Measurements from ENCODE around the gene ABCC1. TPM values are rescaled to one million over a fixed set of nuclear protein-coding genes. Genes with fewer than 3 reads are reported as not detected.
"Not testable (repeated sequence)": the region's sequence is repeated elsewhere in the genome, so short reads cannot be mapped to it uniquely, and the experiment has no call there.

ABCC1 gene
- total RNA-seq, 8 experiments from 2014 or later: 8.6 to 117 (median 11.9) TPM

- in situ Hi-C loops (cut with MboI; ENCODE audit: low pct_unique_long_range_greater_than_20kb in 2 of 9, low sequenced_read_pairs in 9 of 9, unreplicated experiment in 9 of 9): loop anchor here in 2 of 9 experiments (25.0 kb wide), 2 partner anchors 283 to 383 kb away; partner anchors contain the start of gene MYH11 (in 2 of the 2)
Measured at GRCh38 chr16:16145286-16145685, 195.9 kb downstream of the ABCC1 start.

DNA sequence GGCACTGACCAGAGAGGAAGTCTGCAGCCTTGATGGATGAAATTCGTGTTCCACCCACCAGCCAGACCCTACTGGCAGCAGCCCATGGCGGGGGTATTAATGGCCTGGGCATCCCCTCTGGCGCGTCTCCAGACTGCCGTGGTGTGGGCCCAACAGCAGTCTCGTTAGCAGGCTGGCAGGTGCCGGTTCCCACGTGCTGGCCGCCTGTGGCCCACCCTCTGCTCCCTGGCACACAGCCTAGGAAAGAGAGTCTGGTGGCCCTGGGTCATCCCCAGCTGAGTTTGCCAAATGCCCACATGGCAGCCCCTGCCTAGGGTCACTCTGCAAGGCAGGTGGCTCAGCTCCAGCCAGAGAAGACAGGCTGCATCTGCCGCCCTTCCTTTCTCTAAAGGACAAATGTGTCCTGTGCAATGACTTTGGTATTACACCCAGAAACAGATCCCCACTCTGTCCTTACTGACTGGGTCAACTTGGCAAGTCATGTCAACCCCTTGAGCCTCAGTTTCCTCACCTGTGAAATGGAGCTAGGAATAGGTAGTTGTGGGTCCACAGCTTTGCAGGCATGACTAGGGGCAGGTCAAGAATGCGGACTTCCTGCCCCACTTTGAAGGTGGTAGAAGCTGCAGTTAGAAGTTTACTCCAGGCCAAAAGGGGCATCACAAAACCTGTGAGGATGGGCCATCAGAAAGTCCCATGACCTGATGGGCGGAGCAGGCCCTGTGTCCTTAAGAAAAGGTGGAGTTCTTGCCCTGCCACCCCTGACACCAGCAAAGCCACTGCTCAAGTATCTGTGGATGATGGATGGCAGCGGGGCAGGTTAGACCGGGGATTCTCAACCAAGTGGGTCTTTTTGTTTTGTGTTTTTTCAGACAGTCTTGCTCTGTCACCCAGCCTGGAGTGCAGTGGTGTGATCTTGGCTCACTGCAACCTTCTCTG is 197.2 kb downstream of the ABCC1 start:
- WGBS, 10 experiments: 60 to 100% (median 93%) methylated on average over 1 to 3 of the region's 14 CpGs; no CpG with 5 or more reads in 3 of the 10 experiments
- in situ Hi-C loops (cut with MboI; ENCODE audit: low pct_unique_long_range_greater_than_20kb in 2 of 9, low sequenced_read_pairs in 9 of 9, unreplicated experiment in 9 of 9): loop anchor here in 2 of 9 experiments (25.0 kb wide), 2 partner anchors 284 to 384 kb away; partner anchors contain the start of gene MYH11 (in 2 of the 2)
- no peak overlapping the region for H3K27ac ChIP-seq
- H3K4me3 ChIP-seq: no peak overlapping the region
- no peak for ATAC-seq (replicated peaks in 6 of 8)
- no peaks in the 10 kb centered on the region for H3K4me1 ChIP-seq (replicated peaks in 1 of 2)

More at GRCh38 chr16:16145286-16145685, 195.9 kb downstream of the ABCC1 start:
- 67 to 100% (median 100%) methylated on average over 1 to 3 of the region's 5 CpGs; no CpG with 5 or more reads in 5 of the 10 experiments for WGBS, 10 experiments
- Histone ChIP-seq H3K27ac (no peak overlapping the region), H3K4me3 (no peak overlapping the region), H3K4me1 (replicated peaks in 1 of 2) (no peaks in the 10 kb centered on the region)
- ATAC-seq (replicated peaks in 6 of 8): no peak

DNA sequence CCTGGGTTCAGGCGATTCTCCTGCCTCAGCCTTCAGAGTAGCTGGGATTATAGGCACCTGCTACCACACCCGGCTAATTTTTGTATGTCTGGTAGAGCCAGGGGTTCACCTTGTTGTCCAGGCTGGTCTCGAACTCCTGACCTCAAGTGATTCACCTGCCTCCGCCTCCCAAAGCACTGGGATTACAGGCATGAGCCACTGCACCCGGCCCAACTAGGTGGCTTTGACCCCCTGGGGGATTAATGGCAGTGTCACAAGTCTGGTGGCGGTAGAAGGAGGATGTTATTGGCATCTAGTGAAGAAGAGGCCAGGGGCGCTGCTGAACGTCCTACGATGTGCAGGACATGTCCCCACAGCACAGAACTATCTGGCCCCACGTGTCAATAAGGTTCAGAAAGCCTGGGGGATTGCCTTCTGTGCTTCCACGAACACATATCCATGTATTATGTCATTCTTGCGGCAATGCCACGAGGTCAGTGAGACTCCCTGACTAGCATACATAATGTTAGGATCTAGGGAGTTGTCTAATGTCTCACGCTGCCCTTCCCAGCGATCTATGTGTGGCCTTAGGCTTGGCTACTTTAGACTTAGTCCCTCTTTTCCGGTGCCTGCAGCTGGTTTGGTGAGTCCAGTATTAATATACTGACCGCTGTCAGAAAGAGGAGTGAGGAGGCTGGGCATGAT is 198.0 kb downstream of the ABCC1 start:
- peak; percentile 29 to 89 (median 83) for ATAC-seq (replicated peaks in 6 of 8)
- 51 to 100% (median 90%) methylated on average over 1 to 8 of the region's 17 CpGs; no CpG with 5 or more reads in 3 of the 10 experiments for WGBS, 10 experiments
- H3K4me3 ChIP-seq: no peak overlapping the region
- no peaks in the 10 kb centered on the region for H3K4me1 ChIP-seq (replicated peaks in 1 of 2)
- in situ Hi-C loops (cut with MboI; ENCODE audit: low pct_unique_long_range_greater_than_20kb in 2 of 9, low sequenced_read_pairs in 9 of 9, unreplicated experiment in 9 of 9): loop anchor here in 2 of 9 experiments (25.0 kb wide), 2 partner anchors 285 to 385 kb away; partner anchors contain the start of gene MYH11 (in 2 of the 2)
- H3K27ac ChIP-seq: peak overlapping the region in 1 of 2 donors; percentile 50

- in situ Hi-C loops (cut with MboI; ENCODE audit: low pct_unique_long_range_greater_than_20kb in 2 of 9, low sequenced_read_pairs in 9 of 9, unreplicated experiment in 9 of 9): loop anchor here in 2 of 9 experiments (25.0 kb wide), 2 partner anchors 286 to 386 kb away; partner anchors contain the start of gene MYH11 (in 2 of the 2)
- ATAC-seq (replicated peaks in 6 of 8); H3K27ac ChIP-seq; H3K4me1 ChIP-seq (replicated peaks in 1 of 2); H3K4me3 ChIP-seq: not testable (repeated sequence)
- 68 to 100% (median 90%) methylated on average over 1 to 8 of the region's 15 CpGs; no CpG with 5 or more reads in 4 of the 10 experiments for WGBS, 10 experiments
Measured at GRCh38 chr16:16148000-16148599, 198.7 kb downstream of the ABCC1 start.

DNA sequence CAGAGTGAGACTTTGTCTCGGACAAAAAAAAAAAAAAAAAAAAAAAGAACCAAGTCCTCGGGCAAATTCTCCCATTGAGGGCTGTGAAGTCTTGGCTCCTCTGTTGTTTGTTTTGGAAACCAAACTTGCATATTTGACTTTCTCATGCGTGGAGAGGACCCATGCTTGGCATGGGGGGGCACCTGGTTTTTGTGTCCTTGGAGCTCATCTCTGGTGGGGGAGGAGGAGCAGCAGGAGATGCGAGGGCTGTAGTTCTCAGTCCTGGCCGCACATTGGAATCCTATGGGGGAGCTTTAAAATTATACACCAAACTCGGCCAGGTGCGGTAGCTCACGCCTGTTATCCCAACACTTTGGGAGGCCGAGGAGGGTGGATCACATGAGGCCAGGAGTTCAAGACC is 199.3 kb downstream of the ABCC1 start:
- in situ Hi-C loops (cut with MboI; ENCODE audit: low pct_unique_long_range_greater_than_20kb in 2 of 9, low sequenced_read_pairs in 9 of 9, unreplicated experiment in 9 of 9): loop anchor here in 2 of 9 experiments (25.0 kb wide), 2 partner anchors 286 to 386 kb away; partner anchors contain the start of gene MYH11 (in 2 of the 2)
- H3K4me3 ChIP-seq: no peak overlapping the region
- H3K4me1 ChIP-seq (replicated peaks in 1 of 2): no peaks in the 10 kb centered on the region
- no peak overlapping the region for H3K27ac ChIP-seq
- 61 to 100% (median 92%) methylated on average over 1 to 5 of the region's 9 CpGs; no CpG with 5 or more reads in 3 of the 10 experiments for WGBS, 10 experiments
- ATAC-seq (replicated peaks in 6 of 8): peak in 1 of 8 experiments; percentile 9

DNA sequence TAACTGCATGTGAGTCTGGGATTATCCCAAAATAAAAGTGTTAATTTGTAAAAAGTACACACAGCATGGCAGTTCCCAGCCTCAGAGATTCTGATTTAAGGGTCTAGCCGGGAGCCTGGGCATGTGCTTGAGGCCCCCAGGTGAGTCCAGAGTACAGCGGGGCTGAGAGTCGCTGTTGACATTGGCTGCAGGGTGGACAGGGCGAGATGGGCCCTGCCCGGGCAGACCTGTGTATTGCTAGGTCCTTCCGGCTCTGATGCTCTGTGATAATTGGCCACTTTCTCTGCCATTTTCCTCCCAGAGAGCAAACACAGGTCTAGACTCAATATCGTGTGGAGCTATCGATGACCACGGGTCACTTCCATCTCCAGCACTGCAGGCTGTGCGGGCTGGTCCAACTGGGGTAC is 200.3 kb downstream of the ABCC1 start:
- Histone ChIP-seq H3K27ac (no peak overlapping the region), H3K4me3 (no peak overlapping the region), H3K4me1 (replicated peaks in 1 of 2) (no peaks in the 10 kb centered on the region)
- in situ Hi-C loops (cut with MboI; ENCODE audit: low pct_unique_long_range_greater_than_20kb in 2 of 9, low sequenced_read_pairs in 9 of 9, unreplicated experiment in 9 of 9): loop anchor here in 2 of 9 experiments (25.0 kb wide), 2 partner anchors 287 to 387 kb away; partner anchors contain the start of gene MYH11 (in 2 of the 2)
- ATAC-seq (replicated peaks in 6 of 8): no peak
- WGBS, 10 experiments: 70 to 100% (median 93%) methylated on average over 1 to 5 of the region's 10 CpGs; no CpG with 5 or more reads in 4 of the 10 experiments

- peak in 4 of 8 experiments; percentile 10 to 74 (median 42) for ATAC-seq (replicated peaks in 6 of 8)
Measured at GRCh38 chr16:16150117-16150877, 200.9 kb downstream of the ABCC1 start.

DNA sequence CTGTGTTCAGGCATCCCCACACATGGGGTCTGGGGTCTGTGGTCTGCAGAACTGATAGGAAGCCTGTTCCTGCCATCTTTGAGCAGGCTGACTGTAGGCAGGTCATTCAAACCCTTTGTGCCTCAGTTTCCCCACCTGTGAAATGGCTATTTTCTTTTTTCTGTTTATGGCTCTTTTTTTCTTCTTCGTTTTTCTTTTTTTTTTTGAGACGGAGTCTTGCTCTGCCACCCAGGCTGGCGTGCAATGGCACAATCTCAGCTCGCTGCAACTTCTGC is 201.4 kb downstream of the ABCC1 start:
- in situ Hi-C loops (cut with MboI; ENCODE audit: low pct_unique_long_range_greater_than_20kb in 2 of 9, low sequenced_read_pairs in 9 of 9, unreplicated experiment in 9 of 9): no loop called here
- no peak overlapping the region for H3K27ac ChIP-seq
- ATAC-seq (replicated peaks in 6 of 8): no peak
- H3K4me3 ChIP-seq: no peak overlapping the region
- no peaks in the 10 kb centered on the region for H3K4me1 ChIP-seq (replicated peaks in 1 of 2)
- 33 to 100% (median 81%) methylated on average over 1 to 4 of the region's 4 CpGs; no CpG with 5 or more reads in 2 of the 10 experiments for WGBS, 10 experiments

More at GRCh38 chr16:16150117-16150877, 200.9 kb downstream of the ABCC1 start:
- H3K27ac ChIP-seq: no peak overlapping the region
- H3K4me3 ChIP-seq: no peak overlapping the region
- WGBS, 10 experiments: 17 to 89% (median 51%) methylated on average over 1 to 14 of the region's 28 CpGs; no CpG with 5 or more reads in 4 of the 10 experiments
- H3K4me1 ChIP-seq (replicated peaks in 1 of 2): no peaks in the 10 kb centered on the region
- in situ Hi-C loops (cut with MboI; ENCODE audit: low pct_unique_long_range_greater_than_20kb in 2 of 9, low sequenced_read_pairs in 9 of 9, unreplicated experiment in 9 of 9): no loop called here

DNA sequence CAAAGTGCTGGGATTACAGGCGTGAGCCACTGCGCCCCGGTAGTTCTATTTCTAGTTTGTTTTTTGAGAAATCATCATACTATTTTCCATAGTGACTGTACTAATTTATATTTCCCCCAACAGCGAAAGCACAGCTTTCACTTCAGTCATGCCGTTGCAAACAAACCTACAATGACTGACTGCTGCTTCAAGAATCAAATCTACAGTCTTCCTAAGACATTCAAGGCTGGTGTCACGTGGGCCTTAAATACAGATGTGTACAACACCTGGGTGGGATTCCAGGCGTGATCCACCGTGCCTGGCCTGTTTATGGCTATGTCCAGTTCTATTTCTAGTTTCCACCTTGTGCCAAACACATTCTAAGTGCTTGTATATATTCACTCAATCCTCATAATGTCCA is 201.9 kb downstream of the ABCC1 start:
- in situ Hi-C loops (cut with MboI; ENCODE audit: low pct_unique_long_range_greater_than_20kb in 2 of 9, low sequenced_read_pairs in 9 of 9, unreplicated experiment in 9 of 9): no loop called here
- WGBS, 10 experiments: 80 to 100% (median 97%) methylated on average over 1 to 5 of the region's 8 CpGs; no CpG with 5 or more reads in 2 of the 10 experiments
- no peak for ATAC-seq (replicated peaks in 6 of 8)
- Histone ChIP-seq H3K4me3 (no peak overlapping the region), H3K4me1 (replicated peaks in 1 of 2) (no peaks in the 10 kb centered on the region), H3K27ac (no peak overlapping the region)

DNA sequence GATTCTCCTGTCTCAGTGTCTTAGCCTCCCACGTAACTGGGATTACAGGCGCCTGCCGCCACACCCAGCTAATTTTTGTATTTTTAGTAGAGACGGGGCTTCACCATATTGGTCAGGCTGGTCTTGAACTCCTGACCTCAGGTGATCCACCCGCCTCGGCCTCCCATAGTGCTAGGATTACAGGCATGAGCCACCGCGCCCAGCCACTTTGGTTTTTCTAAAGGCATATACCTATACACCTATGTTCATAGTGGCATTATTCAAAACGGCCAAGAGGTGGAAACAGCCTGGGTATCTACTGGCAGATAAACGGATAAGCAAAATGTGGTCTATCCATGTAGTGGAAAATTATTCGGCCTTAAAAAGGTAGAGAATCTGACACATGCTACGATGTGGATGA is 203.6 kb downstream of the ABCC1 start:
- H3K27ac ChIP-seq; ATAC-seq (replicated peaks in 6 of 8); H3K4me1 ChIP-seq (replicated peaks in 1 of 2); H3K4me3 ChIP-seq; in situ Hi-C loops (cut with MboI; ENCODE audit: low pct_unique_long_range_greater_than_20kb in 2 of 9, low sequenced_read_pairs in 9 of 9, unreplicated experiment in 9 of 9): not testable (repeated sequence)
- WGBS, 10 experiments: 73 to 100% (median 100%) methylated on average over 2 to 6 of the region's 12 CpGs; no CpG with 5 or more reads in 1 of the 10 experiments

DNA sequence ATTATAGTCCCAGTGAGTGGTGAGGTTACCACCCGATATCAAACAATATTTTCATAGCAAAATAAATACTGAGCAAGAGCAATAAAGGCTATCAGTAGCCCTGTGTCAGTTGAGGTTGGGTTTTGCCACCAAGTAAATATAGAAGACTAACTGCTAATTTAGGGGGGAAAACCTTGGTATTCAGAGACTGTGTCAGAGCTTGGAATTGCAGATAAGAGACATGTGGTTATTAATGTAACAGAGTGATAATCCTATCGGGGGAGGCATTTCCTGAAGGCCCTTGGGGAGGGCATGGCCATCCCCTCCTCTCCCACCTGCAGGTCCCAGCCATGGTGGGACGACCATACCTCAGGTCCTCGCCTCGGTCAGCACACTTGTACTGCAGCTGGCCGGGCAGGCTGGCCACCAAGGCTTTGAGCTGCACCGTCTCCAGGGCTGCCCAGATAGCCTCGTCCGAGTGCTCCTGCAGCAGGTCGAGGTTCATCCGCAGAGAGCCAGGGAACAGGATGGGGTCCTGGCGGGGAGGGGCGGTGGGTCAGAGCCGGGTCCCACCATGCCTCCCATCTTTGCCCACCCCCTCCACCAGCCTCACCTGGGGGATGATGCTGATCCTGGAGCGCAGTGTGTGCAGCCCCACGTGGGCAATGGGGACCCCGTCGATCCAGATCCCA is 205.0 kb downstream of the ABCC1 start:
- Histone ChIP-seq H3K4me1 (replicated peaks in 1 of 2) (no peaks in the 10 kb centered on the region), H3K27ac (no peak overlapping the region), H3K4me3 (no peak overlapping the region)
- 0 to 100% (median 40%) methylated on average over 1 to 2 of the region's 18 CpGs; no CpG with 5 or more reads in 5 of the 10 experiments for WGBS, 10 experiments
- no peak for ATAC-seq (replicated peaks in 6 of 8)
- in situ Hi-C loops (cut with MboI; ENCODE audit: low pct_unique_long_range_greater_than_20kb in 2 of 9, low sequenced_read_pairs in 9 of 9, unreplicated experiment in 9 of 9): no loop called here

Measured in motor neuron (in vitro differentiated cells).